Measurements from ENCODE around the gene PRSS8. TPM values are rescaled to one million over a fixed set of nuclear protein-coding genes. Genes with fewer than 3 reads are reported as not detected.
"Not testable (repeated sequence)": the region's sequence is repeated elsewhere in the genome, so short reads cannot be mapped to it uniquely, and the experiment has no call there.

The PRSS8 gene
- total RNA-seq, 1 donor from 2014 or later, result 3.8 TPM

- Mint-ChIP-seq H3K27ac (ENCODE audit: unreplicated experiment) (no peak overlapping the region), H3K9me3 (ENCODE audit: unreplicated experiment) (no peaks in the 10 kb centered on the region), H3K36me3 (ENCODE audit: low read depth, unreplicated experiment) (no peaks in the 10 kb centered on the region), H3K4me1 (ENCODE audit: unreplicated experiment) (no peaks in the 10 kb centered on the region), H3K4me3 (ENCODE audit: unreplicated experiment) (no peak overlapping the region), H3K27me3 (ENCODE audit: unreplicated experiment) (peaks cover 4% of the 10 kb centered on the region)
- DNase-seq (ENCODE audit: low spot score), result no peak
- TF ChIP-seq, protein P1, sequence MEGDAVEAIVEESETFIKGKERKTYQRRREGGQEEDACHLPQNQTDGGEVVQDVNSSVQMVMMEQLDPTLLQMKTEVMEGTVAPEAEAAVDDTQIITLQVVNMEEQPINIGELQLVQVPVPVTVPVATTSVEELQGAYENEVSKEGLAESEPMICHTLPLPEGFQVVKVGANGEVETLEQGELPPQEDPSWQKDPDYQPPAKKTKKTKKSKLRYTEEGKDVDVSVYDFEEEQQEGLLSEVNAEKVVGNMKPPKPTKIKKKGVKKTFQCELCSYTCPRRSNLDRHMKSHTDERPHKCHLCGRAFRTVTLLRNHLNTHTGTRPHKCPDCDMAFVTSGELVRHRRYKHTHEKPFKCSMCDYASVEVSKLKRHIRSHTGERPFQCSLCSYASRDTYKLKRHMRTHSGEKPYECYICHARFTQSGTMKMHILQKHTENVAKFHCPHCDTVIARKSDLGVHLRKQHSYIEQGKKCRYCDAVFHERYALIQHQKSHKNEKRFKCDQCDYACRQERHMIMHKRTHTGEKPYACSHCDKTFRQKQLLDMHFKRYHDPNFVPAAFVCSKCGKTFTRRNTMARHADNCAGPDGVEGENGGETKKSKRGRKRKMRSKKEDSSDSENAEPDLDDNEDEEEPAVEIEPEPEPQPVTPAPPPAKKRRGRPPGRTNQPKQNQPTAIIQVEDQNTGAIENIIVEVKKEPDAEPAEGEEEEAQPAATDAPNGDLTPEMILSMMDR (IDR thresholded peaks at IDR 0.05; ENCODE audit: unreplicated experiment), result no peak
Measured at GRCh38 chr16:31168848-31169247, 33.3 kb upstream of the PRSS8 start.

DNA sequence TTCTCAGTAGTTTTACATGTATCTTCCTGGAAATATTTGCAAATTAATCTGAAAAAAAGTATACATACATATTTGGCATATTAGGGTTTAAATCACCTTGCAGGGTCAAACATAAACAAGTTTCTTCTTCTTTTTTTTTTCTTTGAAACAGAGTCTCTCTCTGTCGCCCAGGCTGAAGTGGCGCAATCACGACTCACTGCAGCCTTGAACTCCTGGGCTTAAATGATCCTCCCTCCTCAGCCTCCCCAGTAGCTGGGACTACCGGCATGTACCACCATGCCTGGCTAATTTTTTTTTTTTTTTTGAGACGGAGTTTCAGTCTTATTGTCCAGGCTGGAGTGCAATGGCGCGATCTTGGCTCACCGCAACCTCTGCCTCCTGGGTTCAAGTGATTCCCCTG, 31.8 kb upstream of the PRSS8 start:
- Mint-ChIP-seq H3K27me3 (ENCODE audit: unreplicated experiment) (peaks cover 7% of the 10 kb centered on the region), H3K27ac (ENCODE audit: unreplicated experiment) (no peak overlapping the region), H3K36me3 (ENCODE audit: low read depth, unreplicated experiment) (no peaks in the 10 kb centered on the region), H3K9me3 (ENCODE audit: unreplicated experiment) (no peaks in the 10 kb centered on the region), H3K4me3 (ENCODE audit: unreplicated experiment) (no peak overlapping the region), H3K4me1 (ENCODE audit: unreplicated experiment) (no peaks in the 10 kb centered on the region)
- TF ChIP-seq, protein P1 (IDR thresholded peaks at IDR 0.05; ENCODE audit: unreplicated experiment), result no peak
- no peak for DNase-seq (ENCODE audit: low spot score)

DNA sequence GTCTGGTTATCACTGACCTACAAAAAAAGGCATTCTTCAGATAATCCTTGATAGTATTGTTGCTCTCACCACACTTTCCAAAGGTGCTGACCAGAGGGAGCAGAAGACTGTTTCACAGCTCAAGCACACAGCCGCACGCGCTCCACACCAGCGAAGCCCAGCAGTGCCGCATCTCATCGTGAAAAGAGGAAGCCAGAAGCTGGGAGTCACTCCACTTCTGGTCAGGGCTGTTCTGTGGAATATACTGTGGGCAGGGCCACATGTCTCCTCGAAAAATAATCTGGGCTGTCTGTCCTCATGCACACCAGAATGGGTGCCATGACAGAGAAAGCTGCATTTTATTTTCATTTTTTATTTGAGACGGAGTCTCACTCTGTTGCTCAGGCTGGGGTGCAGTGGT, 21.6 kb upstream of the PRSS8 start:
- TF ChIP-seq, protein P1 (IDR thresholded peaks at IDR 0.05; ENCODE audit: unreplicated experiment), result no peak

DNA sequence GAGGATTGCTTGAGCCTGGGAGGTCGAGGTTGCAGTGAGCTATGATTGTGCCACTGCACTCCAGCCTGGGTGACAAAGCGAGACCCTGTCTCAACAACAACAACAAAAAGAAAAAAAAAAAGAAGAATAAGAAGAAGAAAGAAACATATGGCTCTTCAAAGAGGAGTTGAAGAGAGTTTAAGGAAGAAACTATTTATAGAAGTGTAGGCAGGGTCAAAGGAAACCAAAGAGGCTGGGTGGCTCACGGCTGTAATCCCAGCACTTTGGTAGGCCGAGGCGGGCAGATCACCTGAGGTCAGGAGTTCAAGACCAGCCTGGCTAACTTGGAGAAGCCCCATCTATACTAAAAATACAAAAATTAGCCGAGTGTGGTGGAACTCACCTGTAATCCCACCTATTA, 15.4 kb upstream of the PRSS8 start:
- H3K27ac Mint-ChIP-seq (ENCODE audit: unreplicated experiment); H3K36me3 Mint-ChIP-seq (ENCODE audit: low read depth, unreplicated experiment); H3K27me3 Mint-ChIP-seq (ENCODE audit: unreplicated experiment); H3K4me3 Mint-ChIP-seq (ENCODE audit: unreplicated experiment); H3K9me3 Mint-ChIP-seq (ENCODE audit: unreplicated experiment); DNase-seq (ENCODE audit: low spot score); H3K4me1 Mint-ChIP-seq (ENCODE audit: unreplicated experiment): not testable (repeated sequence)

More for the DNA sequence above, 21.6 kb upstream of the PRSS8 start:
- H3K4me1 Mint-ChIP-seq (ENCODE audit: unreplicated experiment), result no peaks in the 10 kb centered on the region
- no peaks in the 10 kb centered on the region for H3K27me3 Mint-ChIP-seq (ENCODE audit: unreplicated experiment)
- no peaks in the 10 kb centered on the region for H3K9me3 Mint-ChIP-seq (ENCODE audit: unreplicated experiment)
- DNase-seq (ENCODE audit: low spot score), result no peak
- no peak overlapping the region for H3K4me3 Mint-ChIP-seq (ENCODE audit: unreplicated experiment)
- H3K36me3 Mint-ChIP-seq (ENCODE audit: low read depth, unreplicated experiment), result no peaks in the 10 kb centered on the region
- no peak overlapping the region for H3K27ac Mint-ChIP-seq (ENCODE audit: unreplicated experiment)

GRCh38 chr16:31149894-31150890, 14.7 kb upstream of the PRSS8 start, which contains the start of gene PRSS36:
Gene PRSS36 (minus strand): TSS chr16:31150066. CDS start chr16:31150035, 31 bp downstream.
- no peak for DNase-seq (ENCODE audit: low spot score)
- Mint-ChIP-seq H3K4me1 (ENCODE audit: unreplicated experiment) (peaks cover 6% of the 10 kb centered on the region), H3K9me3 (ENCODE audit: unreplicated experiment) (peaks cover 4% of the 10 kb centered on the region), H3K36me3 (ENCODE audit: low read depth, unreplicated experiment) (no peaks in the 10 kb centered on the region), H3K27me3 (ENCODE audit: unreplicated experiment) (peaks cover 6% of the 10 kb centered on the region), H3K4me3 (ENCODE audit: unreplicated experiment) (no peak within 1 kb of the TSS), H3K27ac (ENCODE audit: unreplicated experiment) (no peak within 1 kb of the TSS)
- TF ChIP-seq, protein P1 (IDR thresholded peaks at IDR 0.05; ENCODE audit: unreplicated experiment), result no peak

Data from endothelial cell (in vitro differentiated cells).